Rectal smooth muscle tissue (tissue), 1 donor: ENCODE measurements around the gene CSF1.

Source experiments
- H3K27ac ChIP-seq: one replicate; pipeline ENCODE4 v1.7.0; 2013; ENCODE audit warnings: low read depth, low read length, inconsistent platforms
- H3K27me3 ChIP-seq: one replicate; pipeline ENCODE4 v1.7.0; 2013; ENCODE audit warnings: low read length; ENCODE audit not compliant: control insufficient read depth, insufficient read depth
- H3K36me3 ChIP-seq: one replicate; pipeline ENCODE4 v1.7.0; 2013; ENCODE audit warnings: low read length; ENCODE audit not compliant: control insufficient read depth, insufficient read depth
- H3K4me1 ChIP-seq: one replicate; pipeline ENCODE4 v1.7.0; 2013; ENCODE audit warnings: low read length; ENCODE audit not compliant: control insufficient read depth, insufficient read depth
- H3K4me3 ChIP-seq: one replicate; pipeline ENCODE4 v1.7.0; 2013; ENCODE audit warnings: low read length
- H3K9ac ChIP-seq: one replicate; pipeline ENCODE4 v1.7.0; 2013; ENCODE audit warnings: low read length

CSF1 gene

GRCh38 chr1:109923131-109923945, 12.7 kb downstream of the CSF1 start:
- Histone ChIP-seq H3K4me1 (peaks cover 17% of the 10 kb centered on the region), H3K27ac (no peak overlapping the region), H3K27me3 (no peaks in the 10 kb centered on the region), H3K9ac (no peak overlapping the region), H3K4me3 (no peak overlapping the region), H3K36me3 (peaks cover 25% of the 10 kb centered on the region)

GRCh38 chr1:109923946-109924275, 13.3 kb downstream of the CSF1 start:
- peaks cover 22% of the 10 kb centered on the region for H3K36me3 ChIP-seq
- H3K4me1 ChIP-seq = peaks cover 22% of the 10 kb centered on the region
- no peaks in the 10 kb centered on the region for H3K27me3 ChIP-seq
- H3K9ac ChIP-seq = no peak overlapping the region
- H3K4me3 ChIP-seq = no peak overlapping the region
- H3K27ac ChIP-seq = peak overlapping the region; percentile 61

- Histone ChIP-seq H3K4me1 (peaks cover 22% of the 10 kb centered on the region), H3K27me3 (no peaks in the 10 kb centered on the region), H3K4me3 (no peak overlapping the region), H3K27ac (peak overlapping the region; percentile 61), H3K9ac (no peak overlapping the region), H3K36me3 (peaks cover 26% of the 10 kb centered on the region)
These were observed 13.7 kb downstream of the CSF1 start for GRCh38 chr1:109924316-109924715.

GRCh38 chr1:109925159-109925990, 14.7 kb downstream of the CSF1 start:
- Histone ChIP-seq H3K27me3 (no peaks in the 10 kb centered on the region), H3K9ac (no peak overlapping the region), H3K4me1 (peaks cover 22% of the 10 kb centered on the region), H3K36me3 (peaks cover 33% of the 10 kb centered on the region), H3K4me3 (no peak overlapping the region), H3K27ac (no peak overlapping the region)

GRCh38 chr1:109926662-109927300, 16.1 kb downstream of the CSF1 start:
- peaks cover 22% of the 10 kb centered on the region for H3K4me1 ChIP-seq
- H3K27ac ChIP-seq = no peak overlapping the region
- no peak overlapping the region for H3K4me3 ChIP-seq
- H3K36me3 ChIP-seq = peaks cover 29% of the 10 kb centered on the region
- H3K9ac ChIP-seq = no peak overlapping the region
- no peaks in the 10 kb centered on the region for H3K27me3 ChIP-seq

GRCh38 chr1:109927356-109927755, 16.7 kb downstream of the CSF1 start:
- Histone ChIP-seq H3K27ac (peak overlapping the region; percentile 80), H3K4me1 (peaks cover 22% of the 10 kb centered on the region), H3K4me3 (no peak overlapping the region), H3K27me3 (no peaks in the 10 kb centered on the region), H3K9ac (no peak overlapping the region), H3K36me3 (peaks cover 29% of the 10 kb centered on the region)

GRCh38 chr1:109927911-109928321, 17.3 kb downstream of the CSF1 start:
- Histone ChIP-seq H3K9ac (no peak overlapping the region), H3K36me3 (peaks cover 29% of the 10 kb centered on the region), H3K27ac (peak overlapping the region; percentile 80), H3K4me1 (peaks cover 22% of the 10 kb centered on the region), H3K4me3 (no peak overlapping the region), H3K27me3 (no peaks in the 10 kb centered on the region)

GRCh38 chr1:109928591-109929111, 18.0 kb downstream of the CSF1 start:
- H3K9ac ChIP-seq = no peak overlapping the region
- peak overlapping the region; percentile 80 for H3K27ac ChIP-seq
- H3K36me3 ChIP-seq = peaks cover 29% of the 10 kb centered on the region

GRCh38 chr1:109929170-109929569, 18.5 kb downstream of the CSF1 start:
- no peak overlapping the region for H3K9ac ChIP-seq
- no peak overlapping the region for H3K4me3 ChIP-seq
- peaks cover 27% of the 10 kb centered on the region for H3K36me3 ChIP-seq
- H3K27me3 ChIP-seq = no peaks in the 10 kb centered on the region
- H3K4me1 ChIP-seq = peaks cover 20% of the 10 kb centered on the region
- peak overlapping the region; percentile 80 for H3K27ac ChIP-seq

More at GRCh38 chr1:109928591-109929111, 18.0 kb downstream of the CSF1 start:
- Histone ChIP-seq H3K4me3 (no peak overlapping the region), H3K4me1 (peaks cover 22% of the 10 kb centered on the region), H3K27me3 (no peaks in the 10 kb centered on the region)

- Histone ChIP-seq H3K4me1 (peaks cover 18% of the 10 kb centered on the region), H3K36me3 (peaks cover 24% of the 10 kb centered on the region), H3K9ac (no peak overlapping the region), H3K27ac (no peak overlapping the region), H3K4me3 (no peak overlapping the region), H3K27me3 (no peaks in the 10 kb centered on the region)
These were observed 19.1 kb downstream of the CSF1 start for GRCh38 chr1:109929588-109930251.

GRCh38 chr1:109930252-109930993, 19.8 kb downstream of the CSF1 start:
- Histone ChIP-seq H3K4me1 (peaks cover 17% of the 10 kb centered on the region), H3K4me3 (no peak overlapping the region), H3K27me3 (no peaks in the 10 kb centered on the region), H3K9ac (no peak overlapping the region), H3K27ac (peak overlapping the region; percentile 49), H3K36me3 (peaks cover 17% of the 10 kb centered on the region)
